ENCODE measurements around the gene CFAP20DC.

DNA sequence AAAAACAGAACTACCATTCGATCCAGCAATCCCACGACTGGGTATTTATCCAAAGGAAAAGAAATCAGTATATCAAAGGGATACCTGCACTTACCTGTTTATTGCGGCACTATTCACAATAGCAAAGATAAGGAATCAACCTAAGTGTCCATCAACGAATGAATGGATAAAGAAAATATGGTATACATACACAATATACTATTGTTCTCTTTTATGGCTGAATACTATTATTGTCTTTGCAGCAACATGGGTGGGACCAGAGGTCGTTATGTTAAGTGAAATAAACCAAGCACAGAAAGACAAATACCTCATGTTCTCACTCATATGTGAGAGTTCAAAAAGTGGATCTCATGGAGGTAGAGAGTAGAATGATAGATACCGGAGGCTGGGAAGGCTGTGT lies 264.9 kb downstream of the CFAP20DC start:
- TF ChIP-seq POLR2A (IDR thresholded peaks at IDR 0.05) (no peak), CTCF (IDR thresholded peaks at IDR 0.05) (no peak), POLR2AphosphoS5 (IDR thresholded peaks at IDR 0.05) (no peak)
